Inferior parietal cortex (tissue), 1 donor: ENCODE measurements around the gene PLXNA2.

Experiments
- DNase-seq: peaks from one replicate; pipeline ENCODE4 v3.0.0-alpha.2; 2016; ENCODE audit errors: extremely low spot score

PLXNA2 gene

GRCh38 chr1:208100906-208101305 lies 143.3 kb downstream of the PLXNA2 start:
- DNase-seq: no peak

DNA sequence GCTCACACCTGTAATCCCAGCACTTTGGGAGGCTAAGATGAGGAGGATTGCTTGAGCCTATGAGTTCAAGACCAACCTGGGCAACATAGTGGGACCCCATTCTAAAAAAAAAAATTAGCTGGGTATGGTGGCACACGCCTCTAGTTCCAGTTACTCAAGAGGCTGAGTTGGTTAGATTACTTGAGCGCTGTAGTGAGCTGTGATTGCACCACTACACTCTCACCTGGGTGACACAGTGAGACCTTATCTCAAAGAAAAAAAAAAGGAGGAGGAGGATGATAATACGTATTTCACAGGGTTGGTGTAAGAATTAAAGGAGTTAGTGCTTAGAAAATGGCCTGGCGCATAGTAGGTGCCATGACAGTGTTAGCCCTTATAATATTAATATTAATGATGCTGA lies 144.1 kb downstream of the PLXNA2 start:
- DNase-seq: no peak

DNA sequence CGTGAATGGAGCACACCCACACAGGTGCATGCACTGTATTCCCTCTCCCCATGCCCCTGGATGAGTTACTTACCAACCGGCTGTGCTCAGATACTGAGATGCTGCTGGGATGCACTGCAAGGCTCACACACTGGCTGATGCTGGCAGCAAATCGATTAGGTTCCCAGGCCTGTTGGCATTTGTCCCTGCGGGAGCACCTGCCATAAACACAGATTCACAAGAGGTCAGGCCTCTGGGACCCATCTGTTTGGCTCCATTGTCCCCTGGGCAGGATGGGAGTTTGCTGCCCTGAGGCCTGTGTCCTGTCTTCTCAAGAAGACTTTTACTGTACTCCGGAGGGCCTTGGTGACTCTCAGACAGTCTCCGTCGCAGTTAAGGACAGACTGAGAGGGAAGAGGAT lies 145.4 kb downstream of the PLXNA2 start:
- no peak for DNase-seq

GRCh38 chr1:208093754-208094719 lies 150.1 kb downstream of the PLXNA2 start:
- no peak for DNase-seq

- DNase-seq: no peak
Observed at GRCh38 chr1:208093046-208093445, 151.1 kb downstream of the PLXNA2 start.

DNA sequence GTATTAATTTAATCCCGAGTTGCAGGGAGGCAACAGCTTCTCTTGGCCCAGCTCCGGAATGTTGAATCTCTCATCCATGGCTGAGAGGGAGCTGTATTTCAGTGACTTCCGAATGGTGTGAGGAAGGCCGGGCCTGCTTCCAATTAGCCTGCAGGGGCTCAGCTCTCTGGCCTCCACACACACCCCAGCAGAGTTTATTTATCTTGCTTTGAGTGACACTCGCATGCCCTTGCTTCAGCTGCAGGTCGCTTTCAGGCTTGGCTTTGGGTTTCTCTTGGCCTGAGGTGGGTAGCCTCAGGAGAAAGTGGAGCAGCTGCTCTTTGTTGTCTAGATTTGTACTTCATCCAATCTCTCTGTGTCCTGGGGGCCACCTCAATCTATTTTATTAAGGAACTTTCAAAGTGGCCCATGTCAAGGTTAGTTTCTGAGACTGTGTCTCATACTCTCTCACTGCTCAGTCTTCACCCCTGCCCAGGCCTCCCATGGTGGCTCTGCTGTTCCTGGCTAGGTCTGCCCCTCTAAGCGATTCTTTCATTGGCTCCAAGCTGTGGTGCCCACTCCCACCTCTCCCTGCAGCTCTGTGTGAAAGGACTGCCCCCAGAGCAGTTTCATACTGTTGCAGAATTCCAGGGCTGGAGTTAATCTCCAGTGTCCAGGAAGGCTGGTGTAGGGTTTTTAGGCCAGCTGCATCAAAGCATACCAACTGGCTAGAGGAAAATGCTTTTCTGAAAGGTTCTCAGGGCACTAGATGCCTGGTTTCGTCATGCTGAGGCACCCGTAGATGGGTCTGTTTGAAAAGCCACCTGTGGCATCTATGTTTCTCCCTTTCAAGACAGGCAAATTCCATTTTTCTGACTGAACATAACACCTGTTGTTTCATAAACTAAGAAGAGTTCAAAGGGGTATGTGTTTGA lies 153.5 kb downstream of the PLXNA2 start:
- DNase-seq: no peak

- no peak for DNase-seq
Observed at GRCh38 chr1:208089761-208090370, 154.3 kb downstream of the PLXNA2 start.

- DNase-seq: no peak
Observed at GRCh38 chr1:208089149-208089548, 155.0 kb downstream of the PLXNA2 start.

GRCh38 chr1:208088319-208088718 lies 155.9 kb downstream of the PLXNA2 start:
- DNase-seq: no peak

- DNase-seq: no peak
Observed at GRCh38 chr1:208085655-208086515, 158.3 kb downstream of the PLXNA2 start.

- no peak for DNase-seq
Observed at GRCh38 chr1:208084764-208085163, 159.4 kb downstream of the PLXNA2 start.

DNA sequence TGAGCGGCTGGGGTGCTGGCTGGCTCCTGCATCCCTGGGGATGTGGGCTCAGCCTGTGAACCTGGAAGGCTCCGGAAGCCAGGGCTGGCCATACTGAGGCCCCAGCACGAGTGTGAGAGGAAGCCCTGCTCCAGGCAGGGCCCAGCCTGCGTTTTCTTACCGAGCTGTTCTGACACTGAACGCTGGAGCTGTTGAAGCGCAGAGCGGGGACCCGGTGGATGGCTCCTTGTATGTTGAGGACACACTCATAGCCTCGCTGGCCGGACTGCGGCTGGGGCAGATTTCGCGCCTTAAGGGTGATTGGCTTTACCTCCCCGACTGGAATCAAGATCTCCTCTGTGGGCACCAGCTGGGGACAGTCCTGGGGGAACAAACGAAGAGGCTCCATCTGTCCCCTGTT lies 160.0 kb downstream of the PLXNA2 start:
- DNase-seq: no peak

GRCh38 chr1:208083715-208084085 lies 160.5 kb downstream of the PLXNA2 start:
- no peak for DNase-seq

GRCh38 chr1:208083016-208083714 lies 161.0 kb downstream of the PLXNA2 start:
- no peak for DNase-seq

- DNase-seq: no peak
Observed at GRCh38 chr1:208081972-208082371, 162.2 kb downstream of the PLXNA2 start.

- DNase-seq: peak; percentile 60
Observed at GRCh38 chr1:208080396-208081286, 163.5 kb downstream of the PLXNA2 start.

- no peak for DNase-seq
Observed at GRCh38 chr1:208079161-208079560, 165.0 kb downstream of the PLXNA2 start.

GRCh38 chr1:208078752-208079151 lies 165.4 kb downstream of the PLXNA2 start:
- DNase-seq: peak; percentile 62
